ENCODE results near the gene TNFAIP1.

TNFAIP1 gene

DNA sequence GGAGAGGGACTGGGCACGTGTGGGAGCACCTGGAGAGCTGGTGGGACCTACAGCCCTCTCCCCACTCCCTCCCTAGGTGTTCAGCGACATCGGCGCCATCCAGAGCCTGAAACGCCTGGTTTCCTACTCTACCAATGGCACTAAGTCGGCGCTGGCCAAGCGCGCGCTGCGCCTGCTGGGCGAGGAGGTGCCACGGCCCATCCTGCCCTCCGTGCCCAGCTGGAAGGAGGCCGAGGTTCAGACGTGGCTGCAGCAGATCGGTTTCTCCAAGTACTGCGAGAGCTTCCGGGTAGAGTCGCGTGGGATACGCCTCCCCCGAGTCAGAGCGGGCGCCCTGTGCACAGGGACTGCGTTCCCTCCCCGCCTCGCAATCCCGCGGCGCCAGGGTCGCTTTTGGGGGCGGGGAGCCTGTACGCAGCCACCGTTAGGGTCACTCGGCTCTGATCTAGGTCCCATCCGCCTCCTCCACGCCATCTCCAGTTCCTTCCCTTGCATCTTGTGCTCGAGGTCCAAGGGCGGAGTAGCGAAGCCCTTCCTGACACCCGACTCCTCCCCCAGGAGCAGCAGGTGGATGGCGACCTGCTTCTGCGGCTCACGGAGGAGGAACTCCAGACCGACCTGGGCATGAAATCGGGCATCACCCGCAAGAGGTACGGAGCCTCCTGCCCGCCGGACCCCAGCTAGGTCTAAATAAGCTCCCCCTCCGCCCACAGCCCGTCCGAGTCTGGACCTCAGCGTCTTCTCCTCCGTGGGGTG lies 48.9 kb downstream of the TNFAIP1 start:
- peaks cover 15% of the 10 kb centered on the region for H4K20me1 ChIP-seq
- H3K4me1 ChIP-seq: peaks cover 35% of the 10 kb centered on the region
- peaks cover 42% of the 10 kb centered on the region for H3K36me3 ChIP-seq
- TF ChIP-seq Cebpa-rat (IDR thresholded peaks at IDR 0.05): no peak
- no peaks in the 10 kb centered on the region for H3K9me3 ChIP-seq
- H3K27ac ChIP-seq: peak overlapping the region; percentile 45; the same call in 1 of the 2 replicates
- peak overlapping the region; percentile 69 for H3K4me3 ChIP-seq
- peak overlapping the region; percentile 96 for H3K4me2 ChIP-seq
- H3K9ac ChIP-seq: peak overlapping the region; percentile 68
- H3K27me3 ChIP-seq: peaks cover 29% of the 10 kb centered on the region

DNA sequence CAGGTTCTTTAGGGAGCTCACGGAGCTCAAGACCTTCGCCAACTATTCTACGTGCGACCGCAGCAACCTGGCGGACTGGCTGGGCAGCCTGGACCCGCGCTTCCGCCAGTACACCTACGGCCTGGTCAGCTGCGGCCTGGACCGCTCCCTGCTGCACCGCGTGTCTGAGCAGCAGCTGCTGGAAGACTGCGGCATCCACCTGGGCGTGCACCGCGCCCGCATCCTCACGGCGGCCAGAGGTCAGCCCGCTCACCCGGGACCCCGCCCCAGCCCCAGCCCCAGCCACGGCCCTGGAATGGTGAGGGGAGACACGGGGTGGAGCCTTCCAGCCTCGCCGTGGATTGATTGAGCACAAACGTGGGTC lies 49.5 kb downstream of the TNFAIP1 start:
- TF ChIP-seq Cebpa-rat (IDR thresholded peaks at IDR 0.05): no peak
- H3K27ac ChIP-seq: no peak overlapping the region
- H3K4me1 ChIP-seq: peaks cover 32% of the 10 kb centered on the region
- H3K9me3 ChIP-seq: no peaks in the 10 kb centered on the region
- H3K9ac ChIP-seq: peak overlapping the region; percentile 68
- H3K36me3 ChIP-seq: peaks cover 48% of the 10 kb centered on the region
- H3K4me2 ChIP-seq: peak overlapping the region; percentile 96
- H3K27me3 ChIP-seq: peaks cover 29% of the 10 kb centered on the region
- H4K20me1 ChIP-seq: peaks cover 15% of the 10 kb centered on the region
- H3K4me3 ChIP-seq: peak overlapping the region; percentile 69

DNA sequence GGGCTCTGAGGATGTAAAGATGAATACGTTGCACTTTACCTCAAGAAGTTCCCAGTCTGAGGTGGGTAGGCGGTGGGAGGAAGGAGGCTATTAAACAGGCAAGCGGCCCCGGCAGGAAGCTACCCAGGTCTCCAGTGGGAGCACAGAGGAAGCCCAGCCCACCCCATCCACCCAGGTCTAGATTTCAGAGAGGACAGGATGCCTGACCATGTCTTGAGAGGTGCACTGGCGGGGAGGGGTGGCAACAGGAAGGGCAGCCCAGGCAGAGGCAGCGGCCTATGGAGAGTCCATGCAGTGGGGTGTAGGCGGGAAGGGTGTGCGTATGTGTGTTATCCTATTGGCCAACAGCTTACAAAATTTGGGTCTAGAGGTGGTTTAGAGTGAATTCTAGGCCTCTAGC lies 49.8 kb downstream of the TNFAIP1 start:
- H3K9ac ChIP-seq: no peak overlapping the region
- peaks cover 15% of the 10 kb centered on the region for H4K20me1 ChIP-seq
- H3K4me1 ChIP-seq: peaks cover 28% of the 10 kb centered on the region
- TF ChIP-seq Cebpa-rat (IDR thresholded peaks at IDR 0.05): no peak
- no peak overlapping the region for H3K27ac ChIP-seq
- H3K4me2 ChIP-seq: peak overlapping the region; percentile 96
- no peaks in the 10 kb centered on the region for H3K9me3 ChIP-seq
- H3K27me3 ChIP-seq: peaks cover 29% of the 10 kb centered on the region
- H3K36me3 ChIP-seq: peaks cover 51% of the 10 kb centered on the region
- H3K4me3 ChIP-seq: peak overlapping the region; percentile 69; the same call in 1 of the 2 replicates

DNA sequence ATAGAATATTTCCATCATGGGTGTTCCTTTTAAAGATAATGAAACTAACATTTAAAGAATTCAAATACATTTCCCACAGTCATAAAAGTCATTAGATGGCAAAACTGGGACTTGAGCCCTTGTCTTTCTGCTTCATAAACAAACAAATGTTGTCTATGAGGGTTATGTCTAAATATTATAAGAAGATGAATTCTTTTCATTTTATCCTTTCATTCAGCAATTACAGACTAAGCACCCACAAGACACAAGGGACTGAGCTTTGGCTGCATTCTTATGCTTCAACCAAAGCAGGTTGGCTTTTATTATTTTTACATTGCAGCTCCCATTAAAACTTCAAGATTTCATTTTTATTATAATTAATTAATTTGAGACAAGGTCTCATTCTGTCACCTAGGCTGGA lies 50.8 kb downstream of the TNFAIP1 start:
- Histone ChIP-seq H3K27me3 (peaks cover 29% of the 10 kb centered on the region), H3K4me2 (no peak overlapping the region)

DNA sequence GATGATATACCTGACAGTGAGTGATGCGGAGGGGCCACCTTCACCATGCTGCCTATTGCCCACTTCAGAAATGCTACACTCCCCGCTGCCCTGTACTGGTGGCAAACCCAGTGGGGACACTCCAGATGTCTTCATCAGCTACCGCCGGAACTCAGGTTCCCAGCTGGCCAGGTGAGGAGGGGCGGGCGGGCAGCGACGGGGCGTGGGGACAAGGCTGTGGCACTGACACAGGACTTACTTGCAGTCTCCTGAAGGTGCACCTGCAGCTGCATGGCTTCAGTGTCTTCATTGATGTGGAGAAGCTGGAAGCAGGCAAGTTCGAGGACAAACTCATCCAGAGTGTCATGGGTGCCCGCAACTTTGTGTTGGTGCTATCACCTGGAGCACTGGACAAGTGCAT lies 52.5 kb downstream of the TNFAIP1 start:
- no peaks in the 10 kb centered on the region for H3K9me3 ChIP-seq
- no peak overlapping the region for H3K27ac ChIP-seq
- H3K4me2 ChIP-seq: no peak overlapping the region
- H3K9ac ChIP-seq: no peak overlapping the region
- TF ChIP-seq Cebpa-rat (IDR thresholded peaks at IDR 0.05): no peak
- H3K27me3 ChIP-seq: peaks cover 29% of the 10 kb centered on the region
- peaks cover 59% of the 10 kb centered on the region for H3K36me3 ChIP-seq
- H3K4me3 ChIP-seq: no peak overlapping the region
- H3K4me1 ChIP-seq: peaks cover 25% of the 10 kb centered on the region
- H4K20me1 ChIP-seq: peaks cover 6% of the 10 kb centered on the region; the same call in 1 of the 2 replicates

More for the DNA sequence above, 50.8 kb downstream of the TNFAIP1 start:
- Histone ChIP-seq H4K20me1 (peaks cover 10% of the 10 kb centered on the region), H3K9ac (no peak overlapping the region), H3K27ac (no peak overlapping the region), H3K4me3 (no peak overlapping the region), H3K9me3 (no peaks in the 10 kb centered on the region), H3K36me3 (peaks cover 56% of the 10 kb centered on the region), H3K4me1 (peaks cover 25% of the 10 kb centered on the region)
- TF ChIP-seq Cebpa-rat (IDR thresholded peaks at IDR 0.05): no peak

DNA sequence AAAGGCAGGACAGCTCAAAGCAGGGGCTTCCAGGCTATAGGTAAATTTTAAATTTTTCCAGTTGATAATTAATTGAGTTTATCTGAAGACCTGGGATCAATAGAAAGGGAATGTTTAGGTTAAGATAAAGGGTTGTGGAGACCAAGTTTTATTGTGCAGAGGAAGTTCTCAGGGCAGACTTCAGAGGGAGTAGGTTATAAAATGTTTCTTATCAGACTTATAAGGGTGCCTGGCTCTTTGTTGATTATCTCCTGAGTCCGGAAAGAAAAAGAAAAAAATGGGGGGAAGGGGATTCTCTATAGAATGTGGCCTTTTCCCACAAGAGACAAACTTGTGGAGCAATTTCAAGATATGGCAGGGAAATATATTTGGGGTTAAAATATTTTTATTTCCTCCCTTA lies 54.6 kb downstream of the TNFAIP1 start:
- no peak overlapping the region for H3K27ac ChIP-seq
- peaks cover 5% of the 10 kb centered on the region for H3K4me1 ChIP-seq
- H3K4me3 ChIP-seq: no peak overlapping the region
- H3K36me3 ChIP-seq: peaks cover 80% of the 10 kb centered on the region
- peaks cover 8% of the 10 kb centered on the region; the same call in 1 of the 2 replicates for H3K27me3 ChIP-seq
- no peak overlapping the region for H3K4me2 ChIP-seq
- no peak overlapping the region for H3K9ac ChIP-seq
- no peaks in the 10 kb centered on the region for H3K9me3 ChIP-seq
- H4K20me1 ChIP-seq: no peaks in the 10 kb centered on the region; the same call in 1 of the 2 replicates
- no peak for TF ChIP-seq Cebpa-rat (IDR thresholded peaks at IDR 0.05)

DNA sequence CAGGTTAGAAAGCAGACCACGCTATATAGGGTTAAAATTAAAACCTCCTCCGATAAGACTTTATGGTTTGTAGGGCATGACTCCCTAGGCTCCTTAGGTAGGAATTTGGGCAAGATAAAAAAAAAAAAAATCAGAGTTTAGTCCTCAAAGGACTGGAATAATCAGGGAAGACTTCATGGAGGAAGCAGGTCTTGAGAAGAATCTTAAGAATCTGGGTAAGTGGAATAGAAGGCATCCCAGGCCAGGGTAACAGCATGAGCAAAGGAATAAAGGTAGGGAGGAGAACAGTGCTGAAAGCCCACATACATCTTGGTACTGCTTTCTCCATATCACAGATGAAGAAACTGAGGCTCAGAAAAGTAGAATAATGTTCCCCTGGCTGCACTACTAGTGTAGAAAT lies 55.0 kb downstream of the TNFAIP1 start:
- no peaks in the 10 kb centered on the region; the same call in 1 of the 2 replicates for H4K20me1 ChIP-seq
- no peak overlapping the region for H3K4me3 ChIP-seq
- H3K9me3 ChIP-seq: no peaks in the 10 kb centered on the region
- H3K9ac ChIP-seq: no peak overlapping the region
- H3K4me2 ChIP-seq: no peak overlapping the region
- peaks cover under 1% of the 10 kb centered on the region; the same call in 1 of the 2 replicates for H3K4me1 ChIP-seq
- H3K27me3 ChIP-seq: peaks cover 4% of the 10 kb centered on the region; the same call in 1 of the 2 replicates
- peaks cover 84% of the 10 kb centered on the region for H3K36me3 ChIP-seq
- H3K27ac ChIP-seq: no peak overlapping the region
- TF ChIP-seq Cebpa-rat (IDR thresholded peaks at IDR 0.05): no peak

DNA sequence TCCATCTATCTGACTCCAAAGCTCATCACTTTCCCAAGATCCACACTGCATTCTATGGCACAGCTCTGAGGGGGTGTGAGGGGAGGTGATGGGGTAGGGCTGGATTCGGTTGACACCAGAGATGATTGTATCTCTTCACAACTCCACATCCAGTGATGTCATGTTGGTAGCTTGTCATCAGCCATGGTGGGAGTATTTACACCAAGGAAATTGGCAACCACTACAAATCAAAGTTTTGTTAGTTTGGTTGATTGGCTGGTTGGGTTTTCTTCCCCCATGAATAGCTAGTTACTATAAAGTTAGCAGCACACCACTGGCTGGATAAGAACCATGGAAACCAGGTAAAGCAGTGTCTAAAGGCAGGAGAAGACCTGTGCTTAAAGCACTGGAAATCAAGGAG lies 55.4 kb downstream of the TNFAIP1 start:
- Histone ChIP-seq H3K36me3 (peaks cover 88% of the 10 kb centered on the region), H4K20me1 (no peaks in the 10 kb centered on the region; the same call in 1 of the 2 replicates), H3K9me3 (no peaks in the 10 kb centered on the region), H3K4me3 (no peak overlapping the region), H3K27ac (no peak overlapping the region), H3K4me2 (no peak overlapping the region), H3K4me1 (no peaks in the 10 kb centered on the region), H3K27me3 (peaks cover under 1% of the 10 kb centered on the region; the same call in 1 of the 2 replicates), H3K9ac (no peak overlapping the region)
- TF ChIP-seq Cebpa-rat (IDR thresholded peaks at IDR 0.05): no peak

DNA sequence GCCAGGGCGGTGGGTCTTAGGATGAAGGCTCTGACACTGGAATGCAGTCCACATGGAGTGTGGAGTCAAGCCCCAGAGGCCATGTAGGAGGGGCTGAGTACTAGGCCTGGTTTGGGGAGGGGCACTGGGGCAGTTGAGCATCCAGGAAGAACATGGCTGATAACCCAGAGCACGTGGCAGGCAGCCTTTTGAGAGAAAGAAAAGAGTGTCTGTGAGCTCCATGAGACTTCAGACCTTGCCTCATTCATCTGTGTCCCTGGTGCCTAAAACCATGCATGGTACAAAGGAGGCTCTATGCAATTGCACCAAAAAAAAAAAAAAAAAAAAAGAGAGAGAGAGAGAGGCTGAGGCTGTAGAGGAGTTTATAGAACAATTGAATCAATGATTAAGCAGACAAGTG lies 55.8 kb downstream of the TNFAIP1 start:
- H3K27me3 ChIP-seq: no peaks in the 10 kb centered on the region

DNA sequence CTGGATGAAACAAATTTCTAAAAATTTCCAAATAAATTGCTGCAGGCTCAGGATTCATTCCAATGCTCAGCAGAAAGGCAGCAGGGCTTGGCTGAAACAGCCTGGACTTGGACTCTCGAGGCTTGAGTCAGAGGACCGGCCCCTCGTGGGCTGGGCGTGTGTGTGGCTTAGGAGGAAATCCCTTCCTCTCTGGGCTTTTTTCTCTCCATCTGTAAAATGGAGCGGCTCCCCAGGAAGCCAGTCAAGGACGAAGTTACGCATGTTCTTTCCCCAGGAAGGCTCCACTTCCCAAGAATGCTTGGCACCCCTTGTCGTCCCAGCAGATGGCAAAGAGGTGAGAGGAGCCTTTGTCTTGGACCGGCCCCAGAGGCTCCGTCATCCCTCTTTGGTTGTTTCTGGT lies 56.9 kb downstream of the TNFAIP1 start:
- TF ChIP-seq Cebpa-rat (IDR thresholded peaks at IDR 0.05): no peak
- Histone ChIP-seq H3K4me3 (no peak overlapping the region), H3K27me3 (no peaks in the 10 kb centered on the region), H3K9me3 (no peaks in the 10 kb centered on the region), H3K4me2 (no peak overlapping the region), H3K4me1 (peaks cover under 1% of the 10 kb centered on the region; the same call in 1 of the 2 replicates), H3K9ac (no peak overlapping the region), H3K27ac (no peak overlapping the region), H3K36me3 (peaks cover 100% of the 10 kb centered on the region), H4K20me1 (no peaks in the 10 kb centered on the region; the same call in 1 of the 2 replicates)

More for the DNA sequence above, 55.8 kb downstream of the TNFAIP1 start:
- H3K36me3 ChIP-seq: peaks cover 92% of the 10 kb centered on the region
- H3K4me1 ChIP-seq: no peaks in the 10 kb centered on the region
- H3K4me3 ChIP-seq: no peak overlapping the region
- no peak overlapping the region for H3K4me2 ChIP-seq
- H3K27ac ChIP-seq: no peak overlapping the region
- H4K20me1 ChIP-seq: no peaks in the 10 kb centered on the region; the same call in 1 of the 2 replicates
- no peaks in the 10 kb centered on the region for H3K9me3 ChIP-seq
- no peak for TF ChIP-seq Cebpa-rat (IDR thresholded peaks at IDR 0.05)
- no peak overlapping the region for H3K9ac ChIP-seq
